Colon (tissue), 2 donors: ENCODE measurements around the gene TPR.

Source experiments
- FAIRE-seq: peaks from 2 replicates; lab custom pipeline; 2012; peaks lifted over from hg19 to GRCh38; lab: Jason Lieb, UNC
- donor health status: control.
- donor health status: control.

The TPR gene

DNA sequence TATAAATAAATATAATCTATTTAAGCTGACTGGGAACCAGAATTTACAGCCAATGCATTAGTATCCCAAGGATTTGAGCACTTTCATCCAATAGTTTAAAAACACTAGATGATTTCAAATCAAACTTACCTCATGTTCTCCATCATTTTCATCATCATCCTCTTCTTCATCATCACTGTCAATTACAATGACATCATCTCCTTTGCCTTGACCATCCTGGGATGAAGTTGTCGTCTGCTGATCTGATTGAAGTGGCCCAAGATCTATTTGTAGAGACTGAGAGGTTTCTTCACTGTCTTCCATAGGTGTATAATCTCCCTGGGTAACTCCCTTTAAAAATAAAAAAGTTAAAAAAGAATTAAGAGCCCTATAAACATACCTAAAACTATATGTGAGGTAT, 47.7 kb downstream of the TPR start:
- FAIRE-seq, result no peak

DNA sequence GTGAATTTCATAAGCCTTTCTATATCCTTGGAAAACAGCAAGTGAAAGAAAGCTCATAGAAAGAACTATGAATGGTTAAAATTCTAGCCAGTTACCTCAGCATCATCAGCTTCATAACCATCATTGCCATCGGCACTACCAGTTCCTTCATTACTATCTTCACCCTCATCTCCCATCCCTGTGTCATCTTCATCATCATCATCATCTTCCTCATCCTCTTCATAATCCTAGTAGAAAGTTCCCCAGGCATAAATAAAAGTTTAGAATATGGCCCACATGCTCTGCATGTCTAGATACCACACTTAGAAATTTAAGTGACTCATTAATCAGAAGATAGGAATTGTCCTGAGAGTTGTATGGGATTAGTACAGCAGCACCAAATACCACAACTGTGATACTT, 49.0 kb downstream of the TPR start:
- FAIRE-seq, result no peak

DNA sequence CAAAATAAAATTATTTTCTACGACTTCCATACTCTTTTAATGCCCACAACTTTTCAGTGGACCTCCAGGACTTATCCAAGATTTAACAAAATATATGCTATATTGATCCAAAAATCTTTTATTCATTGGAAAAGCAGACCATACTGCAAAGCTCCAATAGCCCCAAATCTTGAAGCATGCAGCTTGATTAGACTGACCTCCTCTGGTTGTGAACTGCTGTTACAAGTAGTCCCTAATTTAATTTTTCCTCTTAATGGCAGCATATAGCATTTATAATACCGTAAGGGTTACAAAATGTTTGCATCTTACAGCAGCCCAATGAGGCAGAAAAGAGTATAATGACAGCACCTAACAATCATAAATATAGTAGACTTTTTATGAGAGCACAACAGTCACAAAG, 49.8 kb downstream of the TPR start:
- FAIRE-seq, result no peak

DNA sequence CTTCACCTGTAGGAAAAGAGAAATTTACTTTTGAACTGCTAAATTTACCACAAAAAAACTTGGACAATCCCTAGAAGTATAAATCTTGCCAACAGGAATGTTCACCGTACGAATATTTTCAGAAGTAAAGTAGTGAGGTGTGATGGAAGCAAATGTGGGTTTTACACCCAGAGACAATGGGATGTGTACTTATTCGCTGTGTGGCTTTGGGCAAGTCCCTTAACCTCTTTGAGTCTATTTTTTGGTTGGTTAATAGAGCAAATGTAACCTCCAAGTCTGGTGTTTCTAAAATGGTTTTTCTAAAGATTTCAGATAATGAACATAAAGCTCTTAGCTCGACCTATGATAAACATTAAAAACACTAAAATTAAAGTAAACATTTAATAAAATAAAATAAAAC, 51.2 kb downstream of the TPR start:
- FAIRE-seq, result no peak

DNA sequence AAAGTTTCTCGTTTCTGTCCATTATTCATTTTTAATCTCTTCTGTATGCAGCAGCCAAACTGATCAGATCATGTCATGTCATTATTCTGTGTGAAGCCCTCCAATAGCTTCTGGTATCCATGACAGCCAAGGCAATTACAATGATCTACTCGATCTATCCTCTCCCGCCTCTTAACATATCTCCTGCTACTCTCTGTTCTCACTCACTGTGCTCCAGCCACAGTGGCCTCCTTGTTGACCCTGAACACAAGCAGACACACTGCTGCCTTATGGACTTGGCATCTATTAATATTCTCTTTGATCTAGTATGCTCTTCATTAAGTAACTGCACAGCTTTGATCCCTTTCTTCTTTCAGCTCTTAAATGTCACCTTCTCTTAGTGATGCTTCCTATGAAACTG, 59.5 kb downstream of the TPR start:
- FAIRE-seq, result no peak

DNA sequence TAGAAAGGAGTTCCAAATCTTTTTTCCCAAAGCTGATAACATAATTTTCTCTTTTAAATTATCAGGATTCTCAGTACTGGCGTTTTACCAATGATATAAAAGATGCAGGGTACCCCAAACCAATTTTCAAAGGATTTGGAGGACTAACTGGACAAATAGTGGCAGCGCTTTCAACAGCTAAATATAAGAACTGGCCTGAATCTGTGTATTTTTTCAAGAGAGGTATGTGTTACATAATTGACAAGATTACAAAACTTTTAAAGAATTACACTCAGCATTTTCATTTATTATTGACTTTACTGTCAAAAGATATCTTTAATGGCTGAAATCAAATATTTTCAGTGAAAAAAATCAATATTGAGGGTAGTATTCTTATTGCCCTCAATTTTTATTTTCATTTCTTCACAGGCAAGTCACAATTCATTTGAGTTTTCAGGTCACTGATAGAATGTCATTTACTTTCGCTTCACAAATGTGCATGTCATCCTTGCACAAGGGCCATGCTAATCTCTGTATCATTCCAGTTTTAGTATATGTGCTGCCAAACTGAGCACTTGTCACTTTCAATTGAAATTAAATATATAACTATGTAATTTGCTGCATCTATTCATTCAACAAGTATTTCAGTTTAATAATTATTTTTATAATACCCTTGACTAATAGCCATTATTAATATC, 63.5 kb downstream of the TPR start:
- FAIRE-seq, result no peak

DNA sequence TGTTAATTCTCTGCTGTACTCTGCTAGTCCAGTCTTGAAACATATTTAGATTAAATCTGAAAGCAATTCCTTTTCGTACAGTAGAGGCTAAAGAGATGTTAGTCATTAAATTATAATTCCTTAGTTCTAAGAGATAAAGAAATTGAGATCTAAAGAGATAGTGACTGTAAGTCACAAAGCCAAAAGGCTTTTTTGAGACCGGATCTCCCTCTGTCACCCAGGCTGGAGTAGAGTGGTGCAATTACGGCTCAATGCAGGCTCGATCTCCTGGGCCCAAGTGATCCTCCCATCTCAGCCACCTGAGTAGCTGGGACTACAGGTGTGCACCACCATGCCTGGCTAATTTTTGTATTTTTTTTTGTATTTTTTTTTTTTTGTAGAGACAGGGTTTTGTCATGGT, 64.7 kb downstream of the TPR start:
- no peak for FAIRE-seq

DNA sequence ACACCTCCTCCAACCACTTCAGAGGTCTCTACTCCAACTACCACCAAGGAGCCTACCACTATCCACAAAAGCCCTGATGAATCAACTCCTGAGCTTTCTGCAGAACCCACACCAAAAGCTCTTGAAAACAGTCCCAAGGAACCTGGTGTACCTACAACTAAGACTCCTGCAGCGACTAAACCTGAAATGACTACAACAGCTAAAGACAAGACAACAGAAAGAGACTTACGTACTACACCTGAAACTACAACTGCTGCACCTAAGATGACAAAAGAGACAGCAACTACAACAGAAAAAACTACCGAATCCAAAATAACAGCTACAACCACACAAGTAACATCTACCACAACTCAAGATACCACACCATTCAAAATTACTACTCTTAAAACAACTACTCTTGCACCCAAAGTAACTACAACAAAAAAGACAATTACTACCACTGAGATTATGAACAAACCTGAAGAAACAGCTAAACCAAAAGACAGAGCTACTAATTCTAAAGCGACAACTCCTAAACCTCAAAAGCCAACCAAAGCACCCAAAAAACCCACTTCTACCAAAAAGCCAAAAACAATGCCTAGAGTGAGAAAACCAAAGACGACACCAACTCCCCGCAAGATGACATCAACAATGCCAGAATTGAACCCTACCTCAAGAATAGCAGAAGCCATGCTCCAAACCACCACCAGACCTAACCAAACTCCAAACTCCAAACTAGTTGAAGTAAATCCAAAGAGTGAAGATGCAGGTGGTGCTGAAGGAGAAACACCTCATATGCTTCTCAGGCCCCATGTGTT, 66.6 kb downstream of the TPR start:
- FAIRE-seq, result no peak

DNA sequence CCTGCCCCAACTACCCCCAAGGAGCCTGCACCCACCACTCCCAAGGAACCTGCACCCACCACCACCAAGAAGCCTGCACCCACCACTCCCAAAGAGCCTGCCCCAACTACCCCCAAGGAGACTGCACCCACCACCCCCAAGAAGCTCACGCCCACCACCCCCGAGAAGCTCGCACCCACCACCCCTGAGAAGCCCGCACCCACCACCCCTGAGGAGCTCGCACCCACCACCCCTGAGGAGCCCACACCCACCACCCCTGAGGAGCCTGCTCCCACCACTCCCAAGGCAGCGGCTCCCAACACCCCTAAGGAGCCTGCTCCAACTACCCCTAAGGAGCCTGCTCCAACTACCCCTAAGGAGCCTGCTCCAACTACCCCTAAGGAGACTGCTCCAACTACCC, 67.6 kb downstream of the TPR start:
- no peak for FAIRE-seq

DNA sequence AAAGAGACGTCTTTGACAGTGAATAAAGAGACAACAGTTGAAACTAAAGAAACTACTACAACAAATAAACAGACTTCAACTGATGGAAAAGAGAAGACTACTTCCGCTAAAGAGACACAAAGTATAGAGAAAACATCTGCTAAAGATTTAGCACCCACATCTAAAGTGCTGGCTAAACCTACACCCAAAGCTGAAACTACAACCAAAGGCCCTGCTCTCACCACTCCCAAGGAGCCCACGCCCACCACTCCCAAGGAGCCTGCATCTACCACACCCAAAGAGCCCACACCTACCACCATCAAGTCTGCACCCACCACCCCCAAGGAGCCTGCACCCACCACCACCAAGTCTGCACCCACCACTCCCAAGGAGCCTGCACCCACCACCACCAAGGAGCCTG, 68.5 kb downstream of the TPR start:
- no peak for FAIRE-seq

DNA sequence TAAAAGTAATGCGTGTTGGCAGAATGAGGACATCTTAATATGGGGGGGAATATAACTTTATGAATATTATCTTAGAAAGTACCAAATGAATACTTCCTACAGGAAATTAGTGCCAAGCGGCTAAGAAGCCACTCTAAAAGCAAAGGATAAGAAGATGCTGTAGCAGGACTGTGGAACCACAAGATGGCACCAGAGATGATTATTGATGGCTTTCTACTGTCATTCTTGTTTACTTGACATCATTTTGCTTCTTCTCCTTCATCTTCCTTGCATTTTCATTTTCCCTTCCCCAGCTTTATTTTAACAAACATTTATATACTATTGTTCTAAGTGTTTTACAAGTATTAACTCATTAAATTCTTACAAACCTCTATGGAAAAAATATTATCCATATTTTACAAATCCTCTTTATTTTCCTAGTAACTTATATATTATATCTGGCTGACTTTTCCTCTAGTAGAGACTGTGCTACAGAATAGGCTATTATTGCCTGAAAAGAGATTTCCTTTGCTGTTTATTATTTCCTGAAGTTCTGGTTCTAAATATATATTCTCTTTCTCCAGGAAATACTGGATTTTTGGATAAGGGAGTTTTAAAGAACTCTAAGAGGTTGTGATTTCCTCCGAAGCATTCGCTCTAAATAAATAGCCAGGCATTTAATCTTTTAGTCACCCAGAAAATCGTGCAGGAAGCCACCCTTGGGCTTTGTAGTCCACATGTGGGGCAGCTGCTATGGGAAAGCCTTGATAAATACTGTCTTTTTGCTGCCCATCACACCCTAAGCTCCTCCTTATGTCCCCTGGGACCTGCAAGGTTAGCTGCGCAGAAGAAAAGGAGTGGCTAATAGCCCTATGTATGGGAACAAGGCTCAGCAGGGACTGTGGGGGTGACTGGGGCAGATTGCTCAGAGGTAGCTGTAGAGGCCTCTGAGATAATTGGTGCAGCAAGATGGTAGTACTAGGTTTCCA, 69.8 kb downstream of the TPR start:
- no peak for FAIRE-seq

DNA sequence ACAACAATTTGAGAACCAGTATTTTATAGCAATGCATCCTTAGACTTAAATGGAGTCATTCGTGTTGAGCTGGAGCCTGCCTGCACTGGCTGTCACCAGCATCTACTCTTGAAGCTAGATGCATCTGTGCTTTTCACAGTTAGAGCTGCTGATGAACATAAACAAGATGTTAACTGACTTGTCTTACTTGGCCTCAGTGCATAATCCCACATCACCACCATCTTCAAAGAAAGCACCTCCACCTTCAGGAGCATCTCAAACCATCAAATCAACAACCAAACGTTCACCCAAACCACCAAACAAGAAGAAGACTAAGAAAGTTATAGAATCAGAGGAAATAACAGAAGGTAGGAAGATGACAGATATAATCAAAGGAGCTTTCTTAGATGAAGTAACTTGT, 71.1 kb downstream of the TPR start:
- FAIRE-seq, result no peak

DNA sequence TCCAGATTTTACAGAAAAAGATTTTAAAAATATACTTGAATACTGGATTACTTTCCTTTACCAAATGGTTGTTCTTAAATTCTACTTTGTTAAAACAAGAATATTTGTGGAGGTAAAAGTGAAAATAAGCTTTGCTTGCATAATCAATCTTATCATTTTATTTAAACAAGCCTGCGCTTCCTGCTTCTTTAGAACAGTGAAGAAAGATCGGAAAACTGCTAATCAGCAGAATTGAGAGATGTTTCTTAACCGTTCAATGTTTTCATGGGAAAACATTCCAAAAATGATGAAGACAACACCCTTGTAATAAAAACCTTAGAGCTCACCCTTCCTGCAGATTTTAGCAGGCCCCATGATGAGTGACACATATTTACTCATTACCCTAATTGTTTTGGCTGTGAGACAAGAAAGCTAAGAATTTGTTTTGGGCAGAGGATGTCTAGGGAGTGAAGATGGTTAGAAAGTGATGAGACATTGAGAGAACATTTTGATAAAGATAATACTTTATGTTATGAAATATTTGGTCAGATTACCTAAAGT, 72.6 kb downstream of the TPR start:
- FAIRE-seq, result no peak

DNA sequence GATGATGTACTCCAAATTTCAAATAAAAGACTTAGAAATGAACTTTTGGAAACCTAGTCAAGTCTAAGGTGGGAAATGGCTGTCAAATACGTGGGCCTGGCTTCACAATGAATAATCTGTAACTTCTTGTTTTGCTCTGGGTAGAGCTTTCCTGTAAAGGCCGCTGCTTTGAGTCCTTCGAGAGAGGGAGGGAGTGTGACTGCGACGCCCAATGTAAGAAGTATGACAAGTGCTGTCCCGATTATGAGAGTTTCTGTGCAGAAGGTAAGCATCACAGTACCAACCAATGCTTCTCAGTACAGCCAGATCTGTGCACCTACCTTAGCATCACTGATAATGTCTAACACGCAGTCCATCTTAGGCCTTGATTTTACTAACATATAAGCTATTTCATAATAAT, 73.6 kb downstream of the TPR start:
- no peak for FAIRE-seq

DNA sequence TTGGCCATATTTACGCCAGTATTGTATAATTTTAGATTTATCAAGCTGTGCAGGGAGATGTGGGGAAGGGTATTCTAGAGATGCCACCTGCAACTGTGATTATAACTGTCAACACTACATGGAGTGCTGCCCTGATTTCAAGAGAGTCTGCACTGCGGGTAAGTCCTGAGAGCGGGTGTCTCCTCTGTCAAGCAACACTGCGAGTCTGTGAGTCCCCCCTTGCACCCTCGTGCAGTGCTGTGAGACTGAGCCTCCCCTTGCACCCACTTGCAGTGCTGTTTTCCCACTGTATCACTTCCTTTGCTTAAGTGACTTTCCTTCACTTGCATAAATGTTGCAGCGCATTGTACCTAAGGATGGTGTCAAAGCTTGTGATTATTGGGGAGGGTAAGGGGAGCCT, 75.0 kb downstream of the TPR start:
- FAIRE-seq, result no peak

DNA sequence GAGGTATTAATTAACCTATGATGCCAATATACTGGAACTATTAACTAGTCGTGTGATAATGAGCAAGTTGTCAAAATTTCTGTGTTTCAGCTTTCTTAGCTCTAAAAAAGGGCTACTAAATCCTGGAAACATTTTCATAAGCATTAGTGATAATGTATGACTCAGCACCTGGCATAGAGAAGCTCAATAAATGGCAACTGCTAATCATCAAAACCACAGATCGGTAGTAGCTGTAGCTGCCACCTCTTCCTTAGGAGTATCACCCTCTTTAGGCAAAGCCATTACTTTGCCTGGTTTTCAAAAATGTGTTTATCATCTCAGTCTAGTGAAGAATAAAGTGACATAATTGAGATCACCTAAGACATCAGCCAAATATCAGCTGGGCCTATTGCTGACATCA, 75.5 kb downstream of the TPR start:
- FAIRE-seq, result no peak

DNA sequence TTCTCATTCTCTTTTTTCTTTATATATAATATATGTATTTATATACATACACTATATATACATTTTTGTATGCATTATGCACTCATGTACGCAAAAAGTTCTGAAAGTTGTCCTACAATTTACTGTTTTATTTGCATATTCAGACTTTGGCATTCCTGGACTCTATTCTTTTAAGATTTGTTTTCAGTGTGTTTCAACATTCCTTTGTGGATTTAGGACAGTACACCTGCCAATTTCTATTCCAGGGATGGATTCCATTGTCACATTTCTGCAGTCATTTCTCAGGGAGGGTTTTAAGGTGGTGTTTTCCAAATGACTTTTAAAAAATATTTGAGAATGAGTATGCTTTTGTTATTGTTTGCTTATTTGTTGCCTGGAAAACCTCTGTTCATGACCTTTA, 76.2 kb downstream of the TPR start:
- FAIRE-seq, result peak; percentile 10

DNA sequence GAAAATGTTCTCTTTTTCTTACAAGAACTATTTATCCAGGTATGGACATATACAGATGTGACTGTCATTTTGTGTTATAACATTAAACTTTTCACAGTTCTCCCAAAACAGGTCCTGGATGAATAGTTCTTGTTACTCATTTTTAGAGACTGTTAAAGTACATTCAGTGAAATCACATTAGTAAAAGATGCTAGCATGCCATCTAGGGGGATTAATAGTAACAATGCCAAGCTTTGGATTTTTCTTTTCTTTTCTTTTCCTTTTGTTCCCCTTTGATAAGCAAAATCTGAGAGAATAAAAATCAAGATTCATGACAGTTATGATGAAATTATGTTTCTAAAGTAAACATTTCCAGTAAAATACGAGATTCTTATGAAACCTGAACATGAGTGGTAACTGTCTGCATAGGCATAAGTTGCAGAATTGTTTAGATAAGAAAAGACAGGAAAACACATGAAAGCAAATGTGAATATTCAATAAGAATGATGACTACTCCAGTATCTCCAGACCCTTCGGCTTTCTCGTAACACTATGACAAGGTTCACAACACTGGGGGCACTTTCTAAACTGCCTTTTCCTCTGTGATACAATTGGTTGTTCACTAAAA, 77.5 kb downstream of the TPR start:
- FAIRE-seq, result no peak

DNA sequence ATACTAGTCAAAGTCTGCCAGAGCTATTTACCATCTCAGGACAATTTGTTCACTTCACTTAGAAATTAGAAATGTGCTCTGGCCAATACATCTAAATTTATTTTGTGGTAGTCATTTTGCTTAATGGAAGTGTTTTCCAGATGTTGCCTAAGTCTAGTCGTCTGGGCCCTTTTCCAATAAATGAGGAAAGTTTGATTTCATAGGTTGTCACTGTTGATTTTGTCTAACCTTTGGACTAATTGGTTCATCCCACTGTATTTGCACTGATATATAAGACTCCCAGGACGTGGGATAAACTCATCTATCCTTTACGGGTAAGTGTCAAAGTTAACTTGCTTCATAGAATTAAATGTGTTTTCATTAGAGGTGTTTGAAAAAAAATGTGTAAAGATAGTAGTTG, 79.1 kb downstream of the TPR start, which contains the start of gene PRG4:
Gene PRG4, plus strand, starts transcription at position 300 of the 400 bp plus-strand sequence.
- FAIRE-seq, result no peak

DNA sequence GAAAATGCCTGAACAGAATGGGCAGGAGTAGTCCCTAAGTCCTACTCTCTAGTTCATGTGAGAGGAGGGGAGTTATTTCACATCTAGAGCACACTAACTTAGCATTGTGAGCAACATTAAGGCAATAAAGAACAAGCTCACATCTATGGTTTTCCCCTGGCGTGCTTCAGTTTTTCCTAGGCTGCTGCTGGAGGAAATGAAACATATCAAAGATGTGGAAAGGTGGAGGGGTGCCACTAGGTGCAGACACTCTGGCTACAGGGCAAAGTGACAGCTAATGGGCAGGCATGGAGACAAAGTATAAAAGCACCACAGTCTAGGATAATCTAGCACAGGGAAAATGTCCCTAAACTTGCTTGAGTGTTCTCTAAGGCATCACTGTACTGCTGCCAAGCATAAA, 82.2 kb downstream of the TPR start:
- FAIRE-seq, result no peak

DNA sequence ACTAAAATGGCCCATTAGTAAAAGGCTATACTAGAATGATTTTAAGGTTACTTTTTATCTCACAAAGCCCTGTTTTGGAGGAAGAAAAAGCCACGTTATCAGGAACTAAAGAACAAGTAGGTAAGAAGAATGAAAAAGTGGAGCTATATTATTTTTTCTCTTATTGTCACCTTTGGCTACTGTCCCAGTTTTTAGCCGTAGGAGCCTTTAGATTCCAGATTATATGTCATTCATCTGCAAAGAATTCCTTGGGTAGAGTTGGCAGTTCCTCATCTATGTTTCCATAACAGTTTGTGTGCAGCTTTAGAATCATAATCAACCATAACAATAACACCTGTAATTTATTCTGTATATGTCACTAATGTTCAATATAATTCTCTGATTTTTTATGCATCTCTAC, 83.8 kb downstream of the TPR start:
- FAIRE-seq, result no peak

DNA sequence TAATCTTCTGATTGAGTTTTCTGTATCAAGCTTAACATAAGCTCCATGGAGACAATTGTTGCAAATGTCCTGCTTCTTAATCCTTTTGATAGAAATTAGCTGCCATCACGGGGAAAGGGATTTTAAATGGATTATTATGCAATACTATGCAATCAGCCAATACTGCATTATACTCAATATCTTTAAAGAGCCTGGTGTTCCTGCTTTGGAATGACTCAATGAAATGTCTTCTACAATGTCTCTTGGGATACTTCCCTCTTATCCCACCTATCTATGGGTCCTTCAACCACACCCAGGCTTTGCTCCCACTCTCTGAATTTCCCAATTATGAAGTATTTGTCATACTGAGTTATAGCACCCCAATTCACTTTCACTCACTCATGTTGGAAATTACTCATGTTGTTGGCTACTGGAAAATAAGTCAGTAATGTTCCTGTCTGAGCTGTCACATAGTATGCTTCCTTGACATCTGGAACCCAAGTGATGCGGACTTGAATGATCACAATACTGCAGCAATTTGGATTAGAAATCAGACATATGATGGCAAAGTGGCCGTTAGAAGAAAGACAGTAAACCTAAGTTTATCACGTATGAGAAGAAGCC, 85.0 kb downstream of the TPR start:
- no peak for FAIRE-seq
